Lung microvascular endothelial cell (primary cell): ENCODE measurements around the gene FBLN2. TPM values are rescaled to one million over a fixed set of nuclear protein-coding genes. Genes with fewer than 3 reads are reported as not detected.

Experiments used
- DNase-seq, 2 donors: peaks; one replicate each; pipeline versions ENCODE4 v3.0.0 to v3.0.0-alpha.2; 2010; ENCODE audit warnings: low read depth in 2 of 2
- total RNA-seq: library from RNA; depleted of rRNA; stranded (reverse); fragments of >200 nt; gene quantifications from 2 replicates; pipeline ENCODE4 v1.2.1, GENCODE V29; 2014

The FBLN2 gene
- total RNA-seq, 1 donor from 2014 or later = 10.9 TPM

DNA sequence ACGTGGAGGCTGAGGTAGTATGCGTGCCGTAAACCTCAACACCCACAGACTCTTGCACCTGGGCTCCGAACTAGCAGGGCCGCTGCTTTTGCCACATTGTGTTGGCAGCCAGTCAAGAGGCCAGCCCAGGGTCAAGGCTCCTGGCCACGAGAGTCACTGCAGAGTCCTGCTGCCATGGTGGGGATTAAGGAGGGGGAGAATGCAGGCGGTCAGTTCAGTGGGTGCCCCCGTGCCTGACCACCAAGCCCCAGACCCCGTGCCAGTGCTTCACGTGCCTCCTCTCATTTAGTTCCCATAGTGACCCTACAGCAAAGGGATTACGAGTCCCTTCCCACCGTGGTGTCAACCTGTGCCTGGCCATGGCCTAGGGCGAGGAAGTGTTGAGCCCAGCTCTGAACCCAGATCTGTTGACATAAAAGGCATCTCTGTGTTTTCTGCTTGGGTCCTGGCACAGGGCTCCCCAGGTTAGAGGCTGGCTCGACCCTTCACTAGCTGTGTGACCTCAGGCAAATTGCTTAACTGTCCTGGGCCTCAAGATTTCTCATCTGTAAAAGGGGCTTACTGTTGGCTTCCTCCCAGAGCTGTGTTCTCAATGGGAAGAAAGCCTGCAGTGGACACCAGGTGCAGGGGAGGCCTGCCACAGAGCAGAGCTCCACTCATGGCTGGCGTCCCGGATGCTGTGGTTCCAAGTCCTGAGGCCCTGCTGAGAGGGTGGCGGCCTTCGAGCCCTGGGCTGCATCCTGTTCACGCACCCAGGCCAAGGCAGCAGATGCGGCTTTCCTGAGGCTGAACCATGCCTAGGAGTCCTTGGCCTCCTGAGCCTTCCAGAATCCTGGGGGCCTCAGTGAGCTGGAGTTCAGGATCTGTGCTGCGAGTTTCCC is 32.8 kb downstream of the FBLN2 start:
- no peak for DNase-seq

DNA sequence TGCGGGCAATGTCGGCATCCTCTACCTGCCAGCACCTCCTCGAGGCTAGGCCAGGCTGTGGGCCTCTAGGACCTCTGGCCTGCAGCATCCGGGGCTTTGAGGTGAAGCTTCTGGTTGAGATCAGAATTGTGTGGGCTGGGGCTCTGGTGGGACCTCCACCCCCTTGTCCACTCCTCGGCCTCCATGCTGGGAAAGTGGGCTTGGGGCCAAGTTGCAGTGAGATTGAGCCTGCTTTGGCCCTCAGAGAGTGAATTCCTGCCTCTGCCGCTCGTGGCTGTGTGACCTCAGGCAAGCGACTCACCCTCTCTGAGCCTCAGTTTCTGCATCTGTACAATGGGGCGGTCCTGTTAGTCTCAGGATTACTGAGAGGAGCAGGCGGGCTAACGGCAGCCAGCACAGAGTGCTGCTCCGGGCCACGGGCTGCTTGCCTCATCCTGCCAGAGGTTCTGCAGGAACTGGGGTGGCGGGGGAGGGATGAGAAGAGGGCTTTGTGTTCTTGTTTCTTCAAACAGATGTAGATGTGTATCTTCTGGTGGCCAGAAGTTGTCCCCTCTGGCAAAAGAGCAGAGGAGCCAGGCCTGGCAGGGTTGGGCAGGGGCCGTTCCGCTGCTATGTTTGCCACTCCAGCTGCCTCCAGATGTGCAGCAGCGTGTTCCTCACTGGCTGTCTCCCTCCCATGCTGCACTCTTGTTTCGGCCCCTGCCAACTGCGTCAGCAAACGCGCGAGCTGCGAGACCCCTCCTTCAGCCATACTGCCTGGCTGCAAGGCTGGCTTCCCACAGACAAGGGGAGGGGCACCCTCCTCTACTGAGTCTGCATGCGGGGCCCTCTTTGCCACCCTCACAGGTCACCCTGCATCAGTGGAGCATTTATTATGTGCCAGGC is 33.7 kb downstream of the FBLN2 start:
- DNase-seq = no peak

DNA sequence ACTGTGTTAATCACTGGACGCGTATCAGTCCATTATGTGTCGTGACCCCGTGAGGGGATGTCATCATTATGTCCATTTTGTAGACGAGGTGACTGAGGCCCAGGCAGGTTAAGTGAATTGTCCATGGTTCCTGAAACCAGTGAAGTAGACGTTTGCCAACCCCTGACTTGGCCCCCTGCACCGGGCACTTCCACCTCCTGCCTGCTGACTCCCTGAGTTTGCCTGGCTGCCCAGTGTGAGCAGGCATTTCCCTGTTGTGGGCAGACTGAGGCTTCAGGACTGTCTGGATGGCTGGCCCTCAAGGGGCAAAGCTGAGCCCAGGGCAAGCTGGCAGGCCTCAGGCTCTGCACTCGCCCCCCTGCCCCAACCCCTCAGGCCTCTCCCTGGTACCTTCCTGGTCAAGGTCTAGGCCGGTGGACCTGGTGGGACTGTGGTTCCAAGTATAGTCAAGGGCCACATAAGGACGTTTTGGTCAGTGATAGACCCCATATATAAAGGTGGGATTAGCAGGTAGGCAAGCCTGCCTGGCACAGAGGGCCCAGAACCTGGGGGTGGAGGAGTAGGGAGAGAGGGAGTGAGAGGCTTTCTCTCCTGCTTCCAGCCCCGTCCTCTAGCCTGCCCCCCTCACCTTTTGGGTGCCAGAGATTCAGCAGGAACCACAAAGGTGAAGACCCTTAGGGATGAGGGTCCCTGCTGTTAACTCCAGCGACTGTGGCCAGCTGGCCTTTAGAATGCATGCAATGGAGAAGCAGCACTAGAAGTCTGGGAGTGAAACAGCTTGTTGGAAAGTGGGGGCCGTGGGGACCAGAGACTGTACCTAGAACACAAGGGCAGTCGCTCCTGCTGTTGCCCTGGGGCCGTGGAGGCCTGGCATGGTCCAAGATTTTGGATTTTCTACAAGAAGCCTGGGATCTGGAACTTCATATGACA is 34.6 kb downstream of the FBLN2 start:
- no peak for DNase-seq

DNA sequence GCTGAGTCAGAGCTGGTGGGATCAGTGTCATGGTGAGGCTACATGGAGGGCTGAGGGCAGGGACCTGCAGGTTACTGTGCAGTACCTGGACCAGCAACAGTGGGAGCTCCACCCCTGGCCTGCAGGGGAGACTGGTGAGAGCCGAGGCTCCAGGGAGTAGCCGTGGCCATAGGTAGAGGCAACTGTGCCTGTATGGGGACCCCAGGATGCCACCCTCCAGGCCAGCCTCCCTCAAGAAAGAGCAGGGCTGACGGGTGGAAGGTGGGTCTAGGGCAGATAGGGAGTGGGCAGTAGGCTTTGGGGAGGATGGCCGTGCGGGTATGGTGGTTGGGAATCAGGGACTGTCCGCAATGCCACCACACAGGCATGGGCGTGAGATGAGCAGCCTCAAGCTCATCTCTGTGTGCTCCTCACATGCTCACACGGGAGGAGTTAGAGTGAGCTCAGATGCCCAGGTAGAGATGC is 35.5 kb downstream of the FBLN2 start:
- DNase-seq = no peak

DNA sequence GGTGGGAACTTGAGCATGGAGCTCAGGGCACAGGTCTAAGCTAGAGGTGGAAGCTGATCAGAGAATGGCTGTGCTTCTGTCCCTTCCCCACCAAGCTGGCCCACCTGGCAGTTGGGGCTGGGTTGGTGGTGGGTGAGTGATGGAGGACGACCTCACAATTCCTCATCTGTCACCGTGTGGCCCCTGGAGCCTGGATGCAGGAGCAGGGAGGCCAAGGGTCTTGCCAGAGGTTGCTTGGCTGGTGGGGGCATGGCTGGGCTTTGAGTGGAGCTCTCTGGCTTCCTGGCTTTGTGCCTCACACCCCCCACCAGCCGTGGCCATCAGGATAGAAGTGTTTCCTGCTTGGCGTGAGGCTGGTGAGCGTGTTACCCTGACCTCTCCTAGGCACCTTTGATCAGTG is 36.0 kb downstream of the FBLN2 start:
- DNase-seq = no peak

DNA sequence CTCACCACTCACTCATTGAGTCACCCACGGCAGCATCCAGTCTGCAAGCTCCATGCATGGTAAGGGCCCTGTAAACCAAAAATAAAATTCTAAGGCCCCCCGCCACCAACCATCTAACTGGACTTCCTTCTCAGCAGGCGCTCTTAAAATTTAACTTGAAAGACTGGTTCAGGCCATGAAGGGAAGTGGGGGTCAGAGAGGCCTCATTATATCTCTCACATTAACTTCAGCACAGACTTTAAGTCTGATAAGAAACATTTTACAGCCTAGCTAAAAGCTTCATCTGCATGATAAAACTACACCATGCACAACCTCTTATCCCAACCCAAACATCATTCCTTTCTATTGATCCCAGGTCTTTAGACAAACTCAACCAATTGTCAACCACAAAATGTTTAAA is 38.5 kb downstream of the FBLN2 start:
- no peak for DNase-seq

DNA sequence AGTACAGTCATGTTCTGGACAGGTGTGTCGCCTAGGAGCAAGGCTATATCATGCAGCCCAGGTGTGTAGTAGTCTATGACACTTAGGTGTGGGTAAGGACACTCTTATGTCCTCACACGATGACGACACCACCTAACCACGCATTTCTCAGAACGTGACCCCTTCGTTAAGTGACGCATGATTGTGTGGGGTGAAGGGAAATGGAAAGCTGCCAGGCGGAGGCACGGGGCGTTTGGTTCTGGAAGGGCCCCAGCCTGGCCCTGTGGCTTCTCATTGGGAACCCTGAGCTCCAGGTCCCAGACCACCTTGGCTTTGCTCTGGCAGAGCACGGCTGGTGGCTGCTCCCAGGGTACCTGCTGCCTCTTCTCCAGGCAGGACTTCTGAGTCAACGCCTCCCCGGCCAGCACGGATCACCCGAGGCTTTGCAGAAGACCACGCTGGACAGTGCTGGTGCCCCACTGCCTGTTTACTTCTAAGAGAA is 39.3 kb downstream of the FBLN2 start:
- no peak for DNase-seq

DNA sequence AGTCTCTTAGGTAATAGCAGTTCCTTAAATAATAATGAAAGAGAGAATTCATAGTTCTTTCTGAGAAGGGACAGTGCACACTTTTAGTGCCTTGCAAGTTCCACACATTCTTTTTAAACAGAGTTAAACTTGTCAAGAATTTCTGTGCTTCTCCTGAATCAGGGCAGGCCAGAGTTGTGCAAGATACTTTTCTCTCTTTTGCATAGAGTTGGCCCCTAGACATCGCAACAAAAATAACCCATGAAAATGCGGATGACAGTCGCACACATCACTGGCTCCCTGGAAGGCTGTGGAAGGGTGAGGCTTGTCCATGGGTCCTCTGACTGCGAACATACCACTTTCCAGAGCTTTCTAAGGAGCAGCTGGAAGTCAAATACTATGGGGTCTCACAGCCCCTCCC is 40.1 kb downstream of the FBLN2 start:
- no peak for DNase-seq

DNA sequence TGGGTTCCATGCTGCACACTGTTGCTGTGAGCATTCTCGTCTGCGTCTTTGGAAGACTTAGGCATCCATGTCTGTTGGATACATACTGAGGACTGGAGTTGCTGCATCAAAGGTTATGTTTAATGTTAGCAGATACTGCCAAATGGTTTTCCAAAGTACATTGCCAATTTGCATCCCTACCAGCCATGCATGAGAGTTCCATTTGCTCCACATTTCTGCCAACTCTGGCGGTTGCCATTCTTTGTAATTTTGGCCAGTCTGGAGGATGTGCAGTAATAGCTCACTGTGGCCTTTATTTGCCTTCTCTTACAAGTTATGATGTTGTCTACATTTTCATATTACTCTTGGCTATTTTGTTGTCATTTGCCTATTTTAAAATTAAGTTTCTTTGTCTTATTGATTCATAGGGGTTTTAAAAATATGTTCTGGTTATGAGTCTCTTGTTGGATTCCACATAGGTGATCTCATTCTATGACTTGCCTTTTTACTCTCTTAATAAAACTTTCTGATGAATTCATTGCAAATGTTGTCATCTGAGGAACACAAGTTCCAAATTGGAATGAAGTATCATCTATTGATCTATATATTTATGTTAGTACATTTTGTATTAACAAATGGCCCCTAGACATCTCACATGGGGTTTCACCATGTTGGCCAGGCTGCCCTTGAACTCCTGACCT is 42.1 kb downstream of the FBLN2 start:
- no peak for DNase-seq

DNA sequence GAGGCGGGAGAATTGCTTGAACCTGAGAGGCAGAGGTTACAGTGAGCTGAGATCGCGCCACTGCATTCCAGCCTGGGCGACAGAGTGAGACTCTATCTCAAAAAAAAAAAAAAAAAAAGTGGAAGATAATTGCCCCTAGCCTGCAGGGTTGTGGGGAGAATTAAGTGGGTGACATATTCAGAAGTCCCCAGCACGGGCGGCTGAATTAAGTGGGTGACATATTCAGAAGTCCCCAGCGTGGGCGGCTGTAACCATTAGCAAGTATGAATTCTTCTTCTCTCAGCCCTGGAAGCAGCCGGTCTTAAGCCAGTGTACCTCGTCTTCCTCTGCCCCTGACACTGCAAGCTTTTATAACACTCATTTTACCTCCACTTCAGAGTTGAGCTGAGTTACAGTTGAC is 44.7 kb downstream of the FBLN2 start:
- DNase-seq = no peak

DNA sequence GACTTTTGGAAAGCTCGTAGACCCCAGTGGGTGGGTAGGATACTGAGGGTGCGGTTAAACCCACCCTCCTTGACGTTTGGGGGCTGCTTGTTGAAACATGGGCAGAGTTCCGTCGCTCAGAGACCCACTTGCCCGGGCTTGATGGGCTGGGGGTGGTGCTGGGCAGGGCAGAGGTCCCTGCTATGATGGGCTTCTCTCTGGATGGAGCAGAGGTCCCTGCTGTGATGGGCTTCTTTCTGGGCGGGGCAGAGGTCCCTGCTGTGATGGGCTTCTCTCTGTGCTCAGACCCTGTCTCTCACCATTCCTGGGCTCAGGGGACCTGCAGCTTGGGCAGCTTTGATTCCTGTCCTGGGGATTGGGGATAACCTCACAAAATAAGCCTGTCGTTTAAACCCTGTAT is 45.2 kb downstream of the FBLN2 start:
- DNase-seq = no peak

DNA sequence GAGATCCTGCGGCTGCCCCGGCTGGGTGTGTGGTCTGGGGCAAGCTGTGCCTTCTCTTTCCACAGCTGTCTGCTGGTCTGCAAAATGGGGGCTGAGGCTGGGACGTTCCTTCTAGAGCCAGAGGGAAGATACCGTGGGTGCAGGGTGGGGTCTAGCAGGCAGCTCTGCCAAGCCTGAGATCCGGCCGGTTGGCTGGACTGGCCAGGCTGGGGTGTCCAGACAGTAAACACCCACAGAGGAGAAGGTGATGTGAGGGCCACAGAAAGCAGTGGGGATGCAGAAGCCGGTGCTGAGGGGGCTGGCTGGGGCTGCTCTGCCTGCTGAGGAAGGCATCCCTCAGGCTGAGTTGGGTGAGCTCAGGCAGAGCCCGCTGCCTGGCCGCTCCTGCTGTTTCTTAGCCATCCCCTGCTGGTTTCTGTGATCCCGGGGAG is 46.1 kb downstream of the FBLN2 start:
- no peak for DNase-seq

DNA sequence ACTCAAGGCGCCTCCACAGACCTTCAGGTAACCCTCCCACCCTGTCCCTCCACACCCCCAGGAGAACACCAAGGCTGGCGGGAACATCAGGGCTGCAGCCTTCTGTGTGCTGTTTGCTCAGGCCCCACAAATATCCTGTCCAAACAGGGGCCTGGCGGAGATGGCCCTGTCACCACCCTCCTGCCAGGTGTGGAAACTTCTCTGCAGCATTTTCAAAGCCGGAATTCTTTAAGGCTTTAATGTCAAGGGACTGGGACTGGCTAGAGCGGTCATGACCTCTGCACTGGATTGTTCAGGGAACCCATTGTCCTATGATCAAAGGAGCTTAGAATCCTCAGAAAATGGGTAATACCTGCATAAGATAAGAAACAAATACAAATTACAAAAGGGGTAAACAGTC is 46.6 kb downstream of the FBLN2 start:
- no peak for DNase-seq

DNA sequence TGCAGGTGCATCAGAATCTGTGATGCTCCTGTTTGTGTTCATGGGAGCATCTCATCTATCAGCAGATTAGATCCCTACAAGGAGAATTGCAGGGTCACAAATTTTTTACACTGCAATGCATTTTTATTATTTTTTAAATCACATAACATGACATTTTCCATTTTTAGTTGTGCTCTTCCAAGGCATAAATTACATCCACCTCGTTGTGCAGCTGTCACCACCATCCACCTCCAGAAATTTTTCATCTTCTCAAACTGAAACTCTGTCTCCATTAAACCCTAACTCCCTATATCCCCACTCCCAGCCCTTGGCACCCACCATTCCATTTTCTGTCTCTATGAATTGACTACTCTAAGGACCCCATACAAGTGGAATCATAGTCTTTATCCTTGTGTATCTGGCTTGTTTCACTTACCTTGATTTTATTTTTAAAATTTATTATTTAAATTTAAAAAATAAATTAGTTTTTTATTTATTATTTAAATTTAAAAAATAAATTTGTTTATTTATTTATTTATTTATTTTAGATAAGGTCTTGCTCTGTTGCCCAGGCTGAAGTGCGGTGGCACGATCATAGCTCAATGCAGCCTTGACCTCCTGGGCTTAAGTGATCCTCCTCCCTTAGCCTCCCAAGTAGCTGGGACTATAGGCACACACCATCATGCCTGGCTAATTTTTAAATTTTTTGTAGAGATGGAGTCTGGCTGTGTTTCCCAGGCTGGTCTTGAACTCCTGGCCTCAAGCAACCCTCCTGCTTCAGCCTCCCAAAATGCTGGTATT is 47.7 kb downstream of the FBLN2 start:
- DNase-seq = no peak

DNA sequence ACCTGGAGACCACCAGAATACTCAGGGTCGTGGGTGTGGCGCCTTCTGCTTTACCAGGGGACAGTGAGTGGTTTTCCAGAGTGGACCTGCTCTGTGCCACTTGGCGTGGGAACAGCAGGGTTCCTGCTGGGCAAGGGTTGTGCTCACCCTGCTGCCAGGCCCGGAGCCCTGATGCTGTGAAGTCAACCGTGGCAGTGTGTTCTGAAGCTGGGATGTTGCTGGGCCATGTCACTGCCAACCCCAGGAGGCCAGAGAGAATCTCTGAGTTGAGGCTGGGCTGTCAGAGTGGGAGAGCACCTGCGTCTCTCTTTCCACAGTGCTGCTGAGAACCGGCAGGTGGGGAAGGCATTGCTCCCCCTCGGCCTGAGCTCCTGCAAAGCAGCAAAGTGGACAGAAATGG is 48.7 kb downstream of the FBLN2 start:
- DNase-seq = no peak

DNA sequence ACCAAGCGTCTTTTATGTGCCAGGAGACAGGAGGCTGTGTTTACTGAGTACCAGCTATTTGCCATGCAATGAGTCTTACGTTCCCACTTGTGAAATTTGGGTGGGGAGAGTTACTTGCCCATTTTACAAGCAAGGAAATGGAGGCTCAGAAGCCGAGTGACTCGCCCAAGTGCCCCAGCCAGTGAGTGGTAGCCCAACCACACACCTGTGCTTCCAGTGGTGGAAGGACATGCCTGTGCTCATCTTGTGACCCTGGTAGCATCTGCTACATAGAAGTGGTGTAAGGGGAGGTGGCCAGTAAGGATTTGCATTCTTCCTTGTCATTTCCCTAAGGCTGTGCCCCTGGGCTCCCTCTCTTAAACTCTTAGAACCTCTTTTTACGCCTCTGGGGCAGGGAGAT is 49.3 kb downstream of the FBLN2 start:
- no peak for DNase-seq

DNA sequence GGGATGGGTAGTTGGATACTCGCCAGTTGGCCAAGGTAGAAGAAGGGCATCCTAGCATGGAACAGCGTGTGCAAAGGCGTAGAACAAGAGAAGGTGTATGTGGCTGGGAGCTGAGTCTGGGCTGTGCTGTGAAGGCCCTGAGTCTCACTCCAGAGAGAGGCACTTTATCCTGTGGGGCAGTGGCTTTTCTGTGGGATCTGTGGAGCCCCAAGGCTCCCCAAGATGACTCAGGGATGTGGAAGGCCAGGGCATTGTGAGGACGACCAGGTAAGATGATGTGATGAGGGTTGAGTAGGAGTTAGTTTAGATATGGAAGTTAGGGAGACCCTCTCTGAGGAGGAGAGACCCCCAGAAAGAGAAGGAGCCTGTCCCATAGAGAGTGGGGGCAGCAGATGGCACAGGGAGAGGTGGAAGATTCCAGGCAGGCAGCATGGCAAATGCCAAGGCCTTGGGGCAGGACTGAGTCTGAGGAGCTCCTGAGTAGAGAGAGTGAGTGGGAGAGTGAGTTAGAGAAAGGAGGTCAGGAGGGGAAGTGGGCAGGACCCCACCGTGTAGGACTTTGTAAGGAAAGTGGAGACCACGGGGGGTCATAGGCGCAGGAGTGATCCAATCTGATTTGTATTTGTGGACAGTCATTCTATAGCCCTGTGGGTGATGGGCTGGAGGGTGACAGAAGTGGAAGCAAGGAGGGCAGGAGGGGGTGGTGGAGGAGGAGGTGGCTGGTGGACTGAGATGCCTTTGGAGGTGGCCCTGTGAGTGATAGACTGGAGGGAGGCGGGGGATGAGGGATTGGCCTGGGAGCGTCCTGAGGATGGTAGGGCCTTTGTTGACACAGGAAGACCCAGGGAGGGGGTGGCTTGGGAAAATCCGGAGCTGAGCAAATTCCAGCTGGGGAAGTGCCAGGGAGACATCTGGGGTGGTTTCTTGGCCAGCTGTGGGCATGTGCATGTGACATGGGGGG is 50.3 kb downstream of the FBLN2 start:
- no peak for DNase-seq

DNA sequence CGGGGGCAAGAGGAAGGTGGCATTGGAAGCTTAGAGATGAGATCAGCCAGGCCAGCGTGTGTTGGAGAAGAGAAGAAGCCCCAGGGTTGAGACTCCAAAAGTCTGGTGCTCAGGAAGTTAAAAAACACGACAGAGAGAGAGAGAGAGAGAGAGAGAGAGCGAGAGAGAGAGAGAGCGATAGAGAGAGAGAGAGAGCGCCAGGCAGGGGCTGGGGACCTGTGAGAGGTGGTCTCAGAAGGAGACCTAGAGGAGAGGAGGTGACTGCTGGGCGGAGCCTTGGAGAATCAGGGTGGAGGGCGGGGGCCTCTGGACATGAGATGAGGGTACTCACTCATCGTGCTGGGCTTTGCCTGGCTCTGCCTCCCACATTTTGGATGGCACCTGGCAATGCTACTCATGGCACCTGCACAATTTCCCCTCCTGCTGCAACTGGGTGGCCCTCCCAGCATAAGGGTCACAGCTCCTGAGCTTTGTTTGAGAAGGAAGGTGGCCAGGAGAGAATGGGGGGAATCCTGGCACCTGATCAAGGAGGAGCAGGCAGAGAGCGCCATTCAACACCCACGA is 51.0 kb downstream of the FBLN2 start:
- DNase-seq = no peak
